GM19395 (cell line): ENCODE measurements around the gene MED19.

Experiments used
- ATAC-seq: cut with Tn5 transposase; IDR thresholded peaks from one replicate; pipeline ENCODE4 v1.9.1; 2021; ENCODE audit warnings: mild to moderate bottlenecking, moderate library complexity; ENCODE audit not compliant: unreplicated experiment

Gene MED19

DNA sequence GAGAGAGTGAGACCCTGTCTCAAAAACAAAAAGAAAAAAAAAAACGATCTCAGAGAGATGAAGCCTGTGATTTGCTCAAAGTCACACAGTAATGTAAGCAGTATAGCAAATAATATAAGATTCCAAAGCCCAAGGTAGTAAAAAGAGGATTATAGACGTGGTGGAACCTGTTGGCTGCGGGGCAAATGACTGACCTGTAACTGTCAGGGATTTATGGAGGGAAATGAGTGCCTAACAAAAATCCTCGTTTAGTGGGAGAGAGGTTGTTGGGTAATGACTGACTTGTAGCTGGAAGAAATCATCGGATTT lies 55.2 kb downstream of the MED19 start:
- ATAC-seq, result no peak
